HG03439 (cell line): ENCODE measurements around the gene SIGLEC5.
"Not testable (repeated sequence)": the region's sequence is repeated elsewhere in the genome, so short reads cannot be mapped to it uniquely, and the experiment has no call there.

ENCODE experiments used
- ATAC-seq: cut with Tn5 transposase; IDR thresholded peaks from one replicate; pipeline ENCODE4 v1.9.1; 2021; ENCODE audit warnings: mild to moderate bottlenecking, moderate library complexity; ENCODE audit not compliant: unreplicated experiment

SIGLEC5 gene, protein sequence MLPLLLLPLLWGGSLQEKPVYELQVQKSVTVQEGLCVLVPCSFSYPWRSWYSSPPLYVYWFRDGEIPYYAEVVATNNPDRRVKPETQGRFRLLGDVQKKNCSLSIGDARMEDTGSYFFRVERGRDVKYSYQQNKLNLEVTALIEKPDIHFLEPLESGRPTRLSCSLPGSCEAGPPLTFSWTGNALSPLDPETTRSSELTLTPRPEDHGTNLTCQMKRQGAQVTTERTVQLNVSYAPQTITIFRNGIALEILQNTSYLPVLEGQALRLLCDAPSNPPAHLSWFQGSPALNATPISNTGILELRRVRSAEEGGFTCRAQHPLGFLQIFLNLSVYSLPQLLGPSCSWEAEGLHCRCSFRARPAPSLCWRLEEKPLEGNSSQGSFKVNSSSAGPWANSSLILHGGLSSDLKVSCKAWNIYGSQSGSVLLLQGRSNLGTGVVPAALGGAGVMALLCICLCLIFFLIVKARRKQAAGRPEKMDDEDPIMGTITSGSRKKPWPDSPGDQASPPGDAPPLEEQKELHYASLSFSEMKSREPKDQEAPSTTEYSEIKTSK

DNA sequence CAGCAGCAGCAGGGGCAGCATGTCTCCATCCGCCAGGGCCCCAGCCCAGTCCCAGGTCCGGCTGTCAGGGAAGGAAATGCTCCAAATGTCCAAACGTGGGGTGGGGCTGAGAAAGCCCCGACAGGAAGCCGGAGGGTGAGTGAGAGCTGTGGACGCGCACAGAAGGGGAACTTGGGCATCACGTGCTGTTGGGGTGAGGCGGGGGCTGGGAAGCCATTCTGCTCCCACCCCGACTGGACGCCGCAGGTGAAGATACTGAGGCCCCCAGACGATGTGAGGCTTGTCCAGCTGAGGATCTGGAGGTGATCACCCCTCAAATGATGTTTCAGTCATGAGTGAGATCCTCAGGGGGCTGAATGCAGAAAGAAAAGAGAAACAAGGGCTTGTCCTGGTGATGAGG, at the start of gene SIGLEC5:
TSS of gene SIGLEC5 (minus strand) at position 87 of the 400 bp plus-strand sequence. CDS start at position 21, 66 bp downstream.
- ATAC-seq, result not testable (repeated sequence)

DNA sequence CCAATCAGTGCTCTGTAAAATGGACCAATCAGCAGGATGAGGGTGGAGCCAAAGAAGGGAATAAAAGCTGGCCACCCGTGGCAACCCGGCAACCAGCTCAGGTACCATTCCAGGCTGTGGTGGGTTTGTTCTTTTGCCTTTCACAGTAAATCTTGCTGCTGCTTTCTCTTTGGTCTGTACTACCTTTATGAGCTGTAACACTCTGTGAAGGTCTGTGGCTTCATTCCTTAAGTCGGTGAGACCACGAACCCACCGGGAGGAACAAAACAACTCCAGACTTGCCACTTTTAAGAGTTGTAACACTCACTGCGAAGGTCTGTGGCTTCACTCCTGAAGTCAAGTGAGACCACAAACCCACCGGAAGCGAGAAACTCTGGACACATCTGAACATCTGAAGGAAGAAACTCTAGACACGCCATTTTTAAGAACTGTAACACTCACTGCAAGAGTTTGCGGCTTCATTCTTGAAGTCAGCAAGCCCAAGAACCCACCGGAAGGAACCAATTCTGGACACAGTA, 46.4 kb upstream of the SIGLEC5 start:
- ATAC-seq, result no peak

DNA sequence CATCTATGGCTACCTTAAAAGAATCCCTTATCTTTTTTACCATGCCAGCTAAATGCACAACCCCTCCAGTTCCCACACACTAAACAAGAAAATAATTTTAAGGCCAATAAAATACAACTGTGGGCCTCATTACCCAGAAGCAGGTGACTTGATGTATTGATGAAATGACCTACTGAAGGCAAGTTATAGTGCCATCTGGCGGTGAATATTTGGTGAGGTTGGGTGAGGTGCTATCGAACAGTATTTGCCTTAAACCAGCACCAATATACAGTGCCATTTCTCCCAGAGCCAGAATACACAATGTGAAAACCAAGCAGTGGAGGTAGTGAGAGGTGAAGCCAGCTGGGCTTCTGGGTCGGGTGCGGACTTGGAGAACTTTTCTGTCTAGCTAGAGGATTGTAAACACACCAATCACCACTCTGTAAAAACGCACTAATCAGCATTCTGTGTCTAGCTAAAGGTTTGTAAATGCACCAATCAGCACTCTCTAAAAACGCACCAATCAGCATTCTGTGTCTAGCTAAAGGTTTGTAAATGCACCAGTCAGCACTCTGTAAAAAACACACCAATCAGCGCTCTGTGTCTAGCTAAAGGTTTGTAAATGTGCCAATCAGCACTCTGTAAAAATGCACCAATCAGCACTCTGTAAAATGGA, 45.8 kb upstream of the SIGLEC5 start:
- ATAC-seq, result not testable (repeated sequence)

DNA sequence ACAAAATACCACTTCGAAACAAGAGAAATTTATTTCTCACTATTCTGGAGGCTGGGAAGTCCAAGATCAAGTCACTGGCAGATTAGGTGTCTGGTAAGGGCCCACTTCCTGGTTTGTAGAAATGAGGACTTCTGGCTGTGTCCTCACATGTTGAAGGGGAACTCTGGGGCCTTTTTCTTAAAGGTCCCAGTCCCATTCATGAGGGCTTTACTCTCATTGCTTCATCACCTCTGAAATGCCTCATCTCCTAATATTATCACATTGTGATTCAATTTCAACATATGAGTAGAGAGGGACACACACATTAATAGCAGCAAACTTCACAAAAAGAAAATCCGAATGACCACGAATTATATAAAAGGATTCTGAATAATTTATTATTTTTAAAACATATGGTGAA, 38.0 kb upstream of the SIGLEC5 start:
- no peak for ATAC-seq

DNA sequence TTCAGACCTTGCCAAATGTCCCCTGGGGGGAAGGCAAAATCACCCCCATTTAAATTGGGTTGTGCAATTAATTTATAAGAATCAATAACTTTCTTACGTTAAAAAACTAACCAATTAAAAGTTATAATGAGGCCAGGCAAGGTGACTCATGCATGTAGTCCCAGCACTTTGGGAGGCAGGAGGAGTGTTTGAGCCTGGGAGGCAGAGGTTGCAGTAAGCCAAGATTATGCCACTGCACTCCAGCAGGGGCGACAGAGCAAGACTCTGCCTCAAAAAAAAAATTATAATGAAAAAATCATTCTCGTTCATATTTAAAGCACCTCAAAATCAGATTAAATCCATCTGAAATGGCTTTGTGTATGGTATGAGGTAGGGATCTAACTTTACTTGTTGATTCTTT, 34.8 kb upstream of the SIGLEC5 start:
- no peak for ATAC-seq

DNA sequence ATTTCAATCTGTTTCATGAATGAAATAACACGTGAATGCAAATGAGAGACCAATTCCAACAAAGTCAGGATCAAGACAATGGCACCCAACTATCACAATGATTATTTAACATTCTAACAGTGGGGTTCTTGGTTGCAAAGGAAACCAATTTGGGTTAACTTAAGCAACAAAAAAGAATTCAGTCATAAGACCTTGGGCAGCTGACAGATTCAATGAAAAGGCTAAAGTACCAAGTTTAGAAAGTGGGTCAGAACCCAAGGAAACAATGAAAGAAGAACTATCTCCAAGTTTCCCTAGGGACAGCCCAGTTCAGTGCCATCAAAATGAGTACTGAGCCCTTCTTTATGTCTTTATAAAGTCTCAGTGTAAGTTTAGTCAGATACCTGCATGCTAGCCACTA, 33.9 kb upstream of the SIGLEC5 start:
- no peak for ATAC-seq

DNA sequence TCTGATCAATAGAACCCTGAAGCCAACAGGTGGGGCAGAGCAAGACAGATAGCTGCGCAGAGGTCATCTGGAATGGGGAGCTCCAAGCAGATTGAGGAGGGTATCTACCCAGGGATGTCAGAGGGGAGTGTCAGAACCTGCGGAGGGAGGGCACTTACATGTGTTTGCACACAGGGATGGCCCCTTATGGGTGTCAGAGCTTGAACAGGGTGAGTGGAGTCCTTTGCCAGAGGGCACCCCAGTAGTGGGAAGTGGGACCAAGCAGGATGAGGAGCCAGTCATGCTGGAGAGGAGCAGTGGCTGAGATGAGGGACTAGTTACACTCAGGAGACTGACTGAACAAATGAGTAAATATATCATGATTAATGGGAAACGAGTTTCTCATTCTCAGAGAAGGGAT, 33.4 kb upstream of the SIGLEC5 start:
- no peak for ATAC-seq

DNA sequence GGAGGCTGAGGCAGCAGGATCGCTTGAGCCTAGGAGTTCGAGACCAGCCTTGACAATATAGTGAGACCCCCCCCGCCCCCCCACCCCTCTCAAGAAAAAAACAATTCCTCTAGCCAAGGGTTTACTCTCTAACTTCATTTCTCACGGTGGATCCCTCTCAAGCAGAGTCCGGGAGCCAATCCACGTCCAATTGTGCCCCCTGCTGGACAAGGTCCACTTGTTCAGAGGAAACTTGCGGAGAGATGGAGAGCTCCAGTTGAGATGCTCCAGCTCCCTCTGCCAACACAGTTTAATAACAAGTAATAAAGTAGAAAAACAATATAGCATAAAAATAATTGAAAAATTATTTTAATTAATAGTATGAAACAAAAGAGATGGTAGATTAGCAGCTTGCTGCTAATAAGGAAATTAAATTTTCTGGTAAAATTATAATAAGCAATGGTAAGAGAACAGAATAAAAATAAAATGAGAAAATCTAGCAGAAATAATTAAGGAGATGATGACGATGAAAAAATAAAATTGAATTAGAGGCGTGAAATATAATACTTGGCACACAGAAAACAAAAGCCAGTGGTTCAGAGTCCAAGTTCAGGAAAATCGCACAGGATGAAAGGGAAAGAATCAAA, 30.9 kb upstream of the SIGLEC5 start:
- ATAC-seq, result no peak

DNA sequence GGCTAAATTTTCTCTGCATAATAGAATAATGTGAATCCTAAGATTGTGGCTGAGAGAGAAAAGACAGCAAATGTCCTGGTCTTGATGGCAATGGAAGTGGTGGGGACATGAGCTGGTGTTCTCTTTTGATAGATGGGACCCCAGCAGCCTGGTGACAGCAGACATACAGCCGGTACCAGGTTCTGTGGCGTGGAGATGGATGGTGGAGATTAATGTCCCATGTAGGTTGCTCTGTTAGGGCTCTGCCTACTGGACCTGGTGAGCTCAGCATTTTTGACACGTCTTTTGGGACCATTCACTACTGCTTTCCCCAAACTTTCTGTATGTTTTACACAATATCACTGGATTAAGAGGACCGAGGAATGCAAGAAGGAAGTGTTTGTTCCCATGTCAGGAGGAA, 24.6 kb upstream of the SIGLEC5 start:
- ATAC-seq, result no peak

DNA sequence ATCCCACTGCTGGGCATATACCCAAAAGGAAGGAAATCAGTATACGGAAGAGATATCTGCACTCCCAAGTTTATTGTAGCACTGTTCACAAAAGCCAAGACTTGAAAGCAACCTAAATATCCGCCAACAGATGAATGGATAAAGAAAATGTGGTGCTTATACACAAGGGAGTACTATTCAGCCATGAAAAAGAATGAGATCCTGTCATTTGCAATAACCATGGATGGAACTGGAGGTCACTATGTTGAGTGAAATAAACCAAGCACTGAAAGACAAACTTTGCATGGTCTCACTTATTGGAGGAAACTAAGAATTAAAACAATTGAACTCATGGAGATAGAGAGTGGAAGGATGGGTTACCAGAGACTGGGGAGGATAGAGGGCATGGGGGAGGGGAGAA, 23.0 kb upstream of the SIGLEC5 start:
- ATAC-seq, result no peak

DNA sequence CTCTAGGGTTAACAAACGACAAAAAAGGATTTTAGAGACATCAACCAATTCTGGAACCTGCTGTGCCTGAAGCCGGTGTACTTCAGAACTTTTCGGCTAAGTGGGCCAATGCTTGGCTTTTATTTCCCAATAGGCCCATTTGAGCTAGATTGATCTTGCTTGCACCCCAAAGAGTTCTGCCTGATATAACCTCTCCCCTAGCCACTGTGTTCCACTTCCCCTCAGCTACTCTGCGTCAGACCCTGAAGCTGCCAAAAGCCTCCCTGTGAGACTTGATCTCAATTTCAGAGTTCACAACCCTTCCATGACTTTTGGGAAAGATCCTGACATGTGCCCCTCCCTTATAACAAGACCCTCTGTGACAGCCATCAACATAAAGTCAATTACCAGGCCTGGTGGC, 22.1 kb upstream of the SIGLEC5 start:
- no peak for ATAC-seq

DNA sequence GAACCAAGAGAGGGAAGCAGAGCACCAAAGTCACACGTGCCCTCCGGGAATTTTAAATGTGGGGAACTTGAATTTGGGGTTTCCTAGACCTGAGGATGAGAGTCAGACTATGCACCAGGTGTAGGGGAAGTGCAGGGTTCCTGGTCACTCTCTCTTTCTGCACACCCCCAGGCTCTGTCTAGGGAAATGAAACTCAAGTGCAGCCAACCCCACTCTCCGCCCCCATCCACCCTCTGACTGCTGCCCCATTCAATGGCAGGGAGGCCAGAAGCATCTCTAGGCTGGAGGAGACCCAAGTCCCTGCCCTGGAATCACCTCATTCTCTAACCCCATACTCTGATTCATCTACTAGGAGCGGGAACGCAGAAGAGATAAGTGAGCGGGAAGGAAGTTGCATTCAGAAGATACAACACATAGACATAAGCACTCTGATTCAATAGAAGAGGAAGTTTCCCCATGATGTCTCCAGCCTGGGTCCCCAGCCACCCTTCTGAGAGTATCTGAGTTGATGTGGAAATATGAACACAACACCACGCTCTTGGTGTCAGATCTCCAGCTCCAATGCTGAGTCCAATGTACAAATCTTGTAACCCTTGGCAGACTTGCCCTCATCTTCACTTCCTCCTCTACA, 21.1 kb upstream of the SIGLEC5 start:
- no peak for ATAC-seq

DNA sequence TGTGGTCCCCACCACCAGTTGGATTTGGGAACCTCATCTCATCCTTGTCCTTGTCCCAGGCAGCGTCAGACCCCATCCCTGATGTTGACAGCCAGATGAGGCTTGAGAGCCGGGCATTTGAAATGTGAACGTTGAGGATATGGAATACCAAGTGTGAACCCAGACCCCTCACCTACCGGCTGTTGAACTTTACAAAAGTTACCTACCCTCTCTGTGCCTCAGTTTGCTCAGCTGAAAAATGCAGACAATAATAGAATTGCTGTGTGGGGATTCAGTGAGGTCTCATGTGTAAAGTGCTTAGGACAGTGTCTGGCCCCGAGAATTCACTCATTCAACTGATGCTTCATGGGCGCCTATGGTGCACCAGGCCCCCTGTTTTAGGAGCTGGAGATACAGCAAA, 17.1 kb upstream of the SIGLEC5 start:
- no peak for ATAC-seq

DNA sequence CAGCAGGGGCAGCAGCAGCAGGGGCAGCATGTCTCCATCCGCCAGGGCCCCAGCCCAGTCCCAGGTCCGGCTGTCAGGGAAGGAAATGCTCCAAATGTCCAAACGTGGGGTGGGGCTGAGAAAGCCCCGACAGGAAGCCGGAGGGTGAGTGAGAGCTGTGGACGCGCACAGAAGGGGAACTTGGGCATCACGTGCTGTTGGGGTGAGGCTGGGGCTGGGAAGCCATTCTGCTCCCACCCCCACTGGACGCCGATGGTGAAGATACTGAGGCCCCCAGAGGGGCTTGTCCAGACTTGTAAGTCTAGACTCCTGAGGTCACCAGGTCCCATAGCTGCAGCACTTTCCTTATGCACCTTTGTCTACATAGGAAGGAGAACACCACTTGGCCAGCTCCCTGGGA, 16.5 kb upstream of the SIGLEC5 start, which contains the start of gene SIGLEC14:
TSS of gene SIGLEC14 (minus strand) at position 96 of the 400 bp plus-strand sequence. CDS start at position 30, 66 bp downstream.
- ATAC-seq, result not testable (repeated sequence)

DNA sequence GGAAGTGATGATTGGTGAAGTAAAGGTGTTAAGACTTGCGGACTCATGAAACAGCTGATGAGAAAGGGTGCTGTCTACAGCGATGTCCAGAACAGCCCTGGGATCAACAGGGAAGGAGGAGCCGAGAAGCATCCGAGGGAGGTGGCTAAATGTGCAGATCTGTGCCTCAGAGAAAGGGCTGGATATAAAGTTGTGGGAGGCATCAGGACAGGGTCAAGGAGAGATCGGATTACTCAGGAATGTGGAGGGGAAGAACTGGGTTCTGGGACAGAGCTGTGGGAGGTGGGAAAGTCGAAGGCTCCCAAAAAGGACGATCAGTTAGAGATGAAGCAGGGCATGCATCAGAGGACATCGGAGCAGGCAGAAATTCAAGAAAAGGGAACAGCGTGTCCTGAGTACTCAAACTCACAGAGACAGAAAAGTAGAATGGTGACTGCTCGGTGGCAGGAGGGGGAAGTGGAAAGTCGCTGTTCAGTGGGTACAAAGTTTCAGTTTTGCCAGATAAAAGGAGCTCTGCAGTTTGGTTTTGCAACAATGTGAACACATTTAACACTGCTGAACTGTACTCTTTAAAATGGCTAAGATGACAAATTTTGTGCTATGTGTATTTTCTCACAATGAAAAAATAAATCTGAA, 14.6 kb upstream of the SIGLEC5 start:
- no peak for ATAC-seq

DNA sequence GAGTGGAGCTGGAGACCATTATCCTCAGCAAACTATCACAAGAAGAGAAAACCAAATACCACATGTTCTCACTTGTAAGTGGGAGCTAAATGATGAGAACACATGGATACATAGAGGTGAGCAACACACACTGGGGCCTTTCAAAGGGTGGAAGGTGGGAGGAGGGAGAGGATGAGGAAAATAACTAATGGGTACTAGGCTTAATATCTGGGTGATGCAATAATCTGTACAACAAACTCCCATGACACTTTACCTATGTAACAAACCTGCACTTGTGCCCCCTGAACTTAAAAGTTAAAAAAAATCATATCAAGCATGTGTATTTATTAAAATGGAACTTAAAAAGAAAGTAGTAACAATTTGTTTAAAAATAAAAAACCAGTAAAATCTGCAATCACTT, 11.4 kb upstream of the SIGLEC5 start:
- no peak for ATAC-seq

DNA sequence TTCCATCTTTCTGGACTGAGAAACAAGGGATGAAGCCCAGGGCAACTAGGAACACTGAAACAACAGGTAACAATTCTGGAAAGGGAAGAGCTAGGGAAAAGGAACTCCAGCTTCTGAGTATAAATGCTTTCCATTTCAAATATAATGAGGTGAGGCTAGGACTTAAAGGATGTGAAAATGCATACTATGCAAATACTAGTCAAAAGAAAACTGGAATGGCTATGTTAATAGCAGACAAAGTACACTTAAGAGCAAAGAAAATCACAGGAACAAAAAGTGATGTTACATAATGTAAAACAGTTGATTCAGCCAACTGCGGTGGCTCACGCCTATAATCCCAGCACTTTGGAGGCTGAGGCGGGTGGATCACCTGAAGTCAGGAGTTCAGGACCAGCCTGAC, 10.2 kb upstream of the SIGLEC5 start:
- no peak for ATAC-seq

DNA sequence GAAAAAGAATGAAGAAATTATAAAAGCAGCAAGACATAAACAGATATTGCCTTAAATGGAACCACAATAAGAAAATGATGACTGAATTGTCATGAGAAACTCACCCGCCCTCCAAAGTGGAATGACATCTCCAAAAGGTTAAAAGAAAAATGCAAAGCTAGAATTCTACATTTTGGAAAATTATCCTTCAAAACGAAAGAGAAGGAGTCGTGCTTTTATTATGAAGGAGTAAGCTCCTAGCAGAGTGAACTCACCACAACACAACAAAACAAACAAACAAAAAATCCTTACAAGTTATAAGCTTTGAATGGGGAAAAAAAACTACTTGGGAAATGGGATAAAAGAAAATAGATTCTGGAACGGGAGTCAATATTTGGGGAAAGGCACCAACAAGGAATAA, 9.7 kb upstream of the SIGLEC5 start:
- ATAC-seq, result no peak

DNA sequence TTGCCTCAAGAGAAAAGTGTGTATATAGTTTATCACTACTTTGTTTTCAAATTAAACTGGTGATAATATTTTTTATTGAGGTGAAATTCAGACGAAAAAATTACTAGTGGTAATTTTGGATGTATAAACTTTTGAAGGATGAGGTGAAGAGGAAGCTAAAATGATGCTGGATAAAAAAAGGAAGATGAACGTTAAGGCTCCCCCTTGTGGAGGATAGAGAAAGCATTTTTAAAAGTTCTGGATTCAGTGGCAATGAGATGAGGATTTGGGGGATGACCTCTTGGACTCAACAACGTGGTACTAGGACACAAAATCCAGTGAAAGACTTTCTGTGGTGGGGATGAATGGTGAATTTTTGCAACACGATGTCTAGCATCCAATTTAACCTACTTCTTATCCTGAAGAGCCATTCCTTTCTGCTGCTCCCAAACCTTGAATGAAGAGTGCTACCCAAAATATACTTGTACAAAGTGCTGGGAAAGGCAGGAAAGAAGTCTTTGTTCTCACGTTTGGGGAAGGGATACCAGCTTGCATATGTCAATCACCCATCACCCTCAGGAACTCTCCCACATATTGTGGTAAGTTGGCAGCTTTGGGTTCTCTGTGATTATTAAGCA, 7.3 kb upstream of the SIGLEC5 start:
- ATAC-seq, result no peak

DNA sequence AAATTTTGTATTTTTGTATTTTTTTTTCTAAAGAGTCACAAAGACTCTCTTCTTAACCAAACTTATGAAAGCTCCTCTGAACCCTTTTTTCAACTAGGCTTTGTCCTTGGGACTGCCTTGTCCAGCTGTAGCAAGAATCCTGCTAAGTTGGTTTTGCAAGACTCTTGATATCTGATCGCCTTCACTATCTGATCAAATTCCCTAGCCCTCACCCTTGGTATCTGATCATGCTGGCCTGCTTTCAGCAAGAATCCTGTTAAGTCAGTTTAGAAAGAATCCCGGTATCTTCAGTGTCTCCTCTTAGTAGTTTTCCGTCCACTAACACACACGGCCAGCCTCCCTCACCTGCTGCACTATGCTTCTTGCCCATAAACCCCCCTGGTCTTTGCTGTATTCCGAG, 1.9 kb upstream of the SIGLEC5 start:
- no peak for ATAC-seq
